Measurements from ENCODE around the gene WIPI1.

DNA sequence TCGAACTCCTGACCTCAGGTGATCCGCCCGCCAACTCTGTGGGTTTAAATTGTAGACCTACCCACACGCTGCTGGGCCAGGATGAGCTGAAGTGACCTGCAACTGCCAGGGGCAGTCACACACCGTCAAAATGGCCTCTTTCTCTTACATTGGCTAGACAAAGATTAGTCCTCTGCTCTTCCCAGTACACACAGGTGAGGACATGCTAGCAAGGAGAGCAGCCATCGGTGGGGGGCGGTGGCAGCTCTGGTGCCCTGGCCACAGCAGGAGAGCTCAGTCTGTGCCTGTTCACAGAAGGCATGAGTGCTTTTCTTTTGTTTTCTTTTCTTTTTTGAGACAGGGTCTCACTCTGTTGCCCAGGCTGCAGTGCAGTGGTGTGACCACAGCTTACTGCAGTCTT is 29.7 kb downstream of the WIPI1 start:
- TF ChIP-seq POLR2A (IDR thresholded peaks at IDR 0.05), result no peak
- TF ChIP-seq, protein P1, sequence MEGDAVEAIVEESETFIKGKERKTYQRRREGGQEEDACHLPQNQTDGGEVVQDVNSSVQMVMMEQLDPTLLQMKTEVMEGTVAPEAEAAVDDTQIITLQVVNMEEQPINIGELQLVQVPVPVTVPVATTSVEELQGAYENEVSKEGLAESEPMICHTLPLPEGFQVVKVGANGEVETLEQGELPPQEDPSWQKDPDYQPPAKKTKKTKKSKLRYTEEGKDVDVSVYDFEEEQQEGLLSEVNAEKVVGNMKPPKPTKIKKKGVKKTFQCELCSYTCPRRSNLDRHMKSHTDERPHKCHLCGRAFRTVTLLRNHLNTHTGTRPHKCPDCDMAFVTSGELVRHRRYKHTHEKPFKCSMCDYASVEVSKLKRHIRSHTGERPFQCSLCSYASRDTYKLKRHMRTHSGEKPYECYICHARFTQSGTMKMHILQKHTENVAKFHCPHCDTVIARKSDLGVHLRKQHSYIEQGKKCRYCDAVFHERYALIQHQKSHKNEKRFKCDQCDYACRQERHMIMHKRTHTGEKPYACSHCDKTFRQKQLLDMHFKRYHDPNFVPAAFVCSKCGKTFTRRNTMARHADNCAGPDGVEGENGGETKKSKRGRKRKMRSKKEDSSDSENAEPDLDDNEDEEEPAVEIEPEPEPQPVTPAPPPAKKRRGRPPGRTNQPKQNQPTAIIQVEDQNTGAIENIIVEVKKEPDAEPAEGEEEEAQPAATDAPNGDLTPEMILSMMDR (IDR thresholded peaks at IDR 0.05), result no peak
